NCI-H748 (cell line): Measurements from ENCODE around the gene DYSF.
"Not testable (repeated sequence)": the region's sequence is repeated elsewhere in the genome, so short reads cannot be mapped to it uniquely, and the experiment has no call there.

Source experiments
- DNase-seq: peaks from one replicate; lab custom pipeline; 2025; ENCODE audit not compliant: unreplicated experiment; lab: John Stamatoyannopoulos, UW

DYSF gene

GRCh38 chr2:71453404-71454220 lies at the start of gene DYSF:
TSS of gene DYSF (plus strand) at chr2:71453561.
- peak; percentile 70 for DNase-seq

- DNase-seq: no peak
These were observed 43.8 kb upstream of the DYSF start for GRCh38 chr2:71409611-71410010.

- no peak for DNase-seq
These were observed 42.7 kb upstream of the DYSF start for GRCh38 chr2:71410696-71411095.

- not testable (repeated sequence) for DNase-seq
These were observed 36.5 kb upstream of the DYSF start for GRCh38 chr2:71416866-71417265.

DNA sequence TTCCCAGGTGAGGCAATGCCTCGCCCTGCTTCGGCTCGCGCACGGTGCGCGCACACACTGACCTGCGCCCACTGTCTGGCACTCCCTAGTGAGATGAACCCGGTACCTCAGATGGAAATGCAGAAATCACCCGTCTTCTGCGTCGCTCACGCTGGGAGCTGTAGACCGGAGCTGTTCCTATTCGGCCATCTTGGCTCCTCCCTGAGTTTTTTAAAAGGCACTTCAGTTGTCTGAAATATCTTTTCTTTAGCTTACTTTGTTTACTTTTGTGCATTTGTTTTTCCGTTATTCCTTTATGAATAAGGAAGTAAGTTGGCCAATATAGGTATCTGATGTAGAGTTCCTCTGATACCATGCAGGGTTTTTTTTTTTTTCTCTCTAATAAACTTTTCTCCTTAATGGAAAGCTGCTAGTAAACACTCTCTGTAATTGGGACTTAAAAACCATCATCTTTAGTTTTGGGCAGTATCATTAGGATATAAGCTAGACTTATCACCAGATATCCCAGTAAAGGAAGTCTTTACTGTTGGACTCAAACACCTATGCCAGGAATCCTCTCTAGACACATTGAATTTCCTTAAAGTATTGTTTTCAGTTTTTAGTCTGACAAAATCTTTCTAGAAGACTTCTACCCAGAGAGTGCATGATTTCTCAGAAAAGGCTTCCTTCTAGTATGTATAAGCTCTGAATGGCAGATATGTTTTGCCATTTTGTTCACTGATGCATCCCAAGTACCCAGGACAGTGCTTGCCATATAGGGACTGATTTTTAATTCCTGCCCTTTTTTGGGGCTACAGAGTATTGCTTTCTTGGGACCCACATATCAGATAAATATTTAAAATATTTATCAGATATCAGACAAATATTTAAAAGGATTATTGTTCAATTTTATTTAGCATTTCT lies 35.8 kb upstream of the DYSF start:
- DNase-seq: peak; percentile 26

DNA sequence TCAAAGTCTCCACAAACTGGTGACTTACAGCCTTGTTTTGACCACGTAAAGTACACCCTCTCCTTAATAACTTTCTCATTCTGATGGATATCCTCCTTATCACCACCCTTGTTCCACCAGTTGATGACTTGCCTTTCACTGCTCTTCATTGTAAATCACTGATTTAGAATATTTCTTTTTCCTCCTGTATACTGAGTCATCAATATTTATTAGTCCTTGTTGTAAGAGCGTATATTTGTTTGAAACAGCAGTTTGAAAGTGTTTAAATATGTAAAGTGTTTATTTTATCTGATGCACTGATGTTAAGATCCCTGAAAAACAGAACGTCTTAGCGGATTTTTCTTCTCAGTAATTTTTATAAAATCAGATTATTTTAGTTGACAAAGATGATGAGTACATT lies 34.2 kb upstream of the DYSF start:
- DNase-seq: no peak

- no peak for DNase-seq
These were observed 33.4 kb upstream of the DYSF start for GRCh38 chr2:71419976-71420375.

GRCh38 chr2:71422786-71423185 lies 30.6 kb upstream of the DYSF start:
- no peak for DNase-seq

DNA sequence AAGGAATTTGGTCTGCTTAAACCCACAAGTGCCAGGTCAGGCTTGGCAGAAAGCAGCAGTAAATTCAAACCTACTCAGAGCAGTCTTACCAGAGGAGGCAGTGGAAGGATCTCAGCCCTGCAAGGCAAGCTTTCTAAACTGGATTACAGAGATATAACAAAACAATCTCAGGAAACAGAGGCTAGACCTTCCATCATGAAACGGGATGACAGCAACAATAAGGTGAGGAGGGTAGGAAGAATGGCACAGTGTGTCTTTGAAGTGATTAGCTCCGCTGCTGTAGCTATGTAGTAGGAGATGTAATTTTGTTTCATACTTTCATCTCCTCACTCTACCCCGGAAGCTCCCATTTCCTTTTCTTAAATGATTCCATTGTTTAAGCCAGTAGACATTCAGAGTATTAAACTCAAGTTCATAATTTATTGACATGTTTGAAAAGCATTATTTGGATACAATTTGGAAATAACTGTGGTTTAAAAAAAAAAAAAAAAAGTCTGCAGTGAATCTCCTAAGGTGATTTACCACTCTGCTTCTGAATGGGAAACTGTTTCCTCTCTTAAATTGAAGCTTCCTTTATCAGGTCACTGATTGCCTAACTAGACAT lies 29.4 kb upstream of the DYSF start:
- no peak for DNase-seq

- no peak for DNase-seq
These were observed 26.6 kb upstream of the DYSF start for GRCh38 chr2:71426721-71427120.

- no peak for DNase-seq
These were observed 24.6 kb upstream of the DYSF start for GRCh38 chr2:71428472-71429383.

GRCh38 chr2:71445142-71445541 lies 8.2 kb upstream of the DYSF start:
- not testable (repeated sequence) for DNase-seq

GRCh38 chr2:71446505-71446904 lies 6.9 kb upstream of the DYSF start:
- no peak for DNase-seq

GRCh38 chr2:71449343-71449742 lies 4.0 kb upstream of the DYSF start:
- DNase-seq: no peak

- DNase-seq: no peak
These were observed 1.7 kb upstream of the DYSF start for GRCh38 chr2:71451705-71452104.

DNA sequence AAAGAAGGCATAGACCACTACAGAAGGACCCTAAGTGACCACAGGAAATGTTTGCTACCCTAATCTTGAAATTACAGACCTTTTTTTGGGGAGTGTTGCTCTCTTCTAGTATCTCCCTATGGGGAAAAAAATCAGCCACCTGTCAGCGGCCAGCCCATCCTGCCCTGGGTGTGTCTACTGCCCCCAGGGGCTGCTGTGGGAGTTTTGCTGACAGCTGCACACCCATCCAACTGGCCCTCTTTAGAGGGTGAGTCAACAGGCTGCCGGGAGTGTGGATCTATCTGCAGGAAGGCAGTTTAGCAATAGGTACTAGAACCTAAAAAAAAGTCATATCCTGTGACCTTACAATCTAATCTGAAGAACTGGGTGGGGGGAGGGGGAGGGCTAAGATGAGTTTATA lies 796 bp upstream of the DYSF start:
- peak; percentile 65 for DNase-seq

DNA sequence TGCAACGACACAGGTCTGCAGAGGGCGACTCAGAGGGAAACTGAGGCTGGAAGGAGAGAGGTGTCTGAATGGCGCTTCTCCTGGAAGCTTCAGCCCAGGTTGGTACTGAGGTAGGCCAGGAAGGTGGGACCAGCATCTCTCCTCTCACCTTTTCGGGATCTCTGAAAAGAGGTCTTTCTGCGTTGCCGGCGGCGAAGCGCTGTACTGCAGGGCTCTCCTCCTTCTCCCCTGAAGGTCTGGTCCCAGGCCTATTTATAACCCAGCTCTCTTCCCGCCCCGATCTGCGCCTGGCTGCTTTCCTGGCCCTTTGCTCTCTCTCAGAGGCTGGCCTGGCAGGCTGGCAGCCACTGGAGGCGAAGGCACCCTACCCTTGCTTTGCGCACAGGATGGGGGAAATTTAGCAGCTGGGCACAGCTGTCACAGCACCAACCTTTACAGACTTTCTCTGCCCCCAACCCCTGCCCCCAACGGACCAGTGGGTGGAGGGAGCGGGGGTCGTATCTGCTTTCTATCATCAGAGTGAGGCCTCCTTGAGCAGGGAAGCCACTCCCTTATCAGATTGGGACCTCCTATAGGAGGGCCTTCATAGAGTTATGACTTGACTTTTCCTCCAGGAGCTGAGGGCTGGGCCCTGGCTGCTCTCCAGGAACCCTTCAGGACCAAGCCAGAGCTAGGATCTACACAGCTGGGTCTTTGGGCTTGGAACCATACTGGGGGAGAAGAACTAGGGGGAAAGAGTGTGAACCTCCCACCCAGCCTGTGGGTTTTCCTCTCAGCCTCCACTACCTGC lies 1.1 kb downstream of the DYSF start:
- DNase-seq: no peak

DNA sequence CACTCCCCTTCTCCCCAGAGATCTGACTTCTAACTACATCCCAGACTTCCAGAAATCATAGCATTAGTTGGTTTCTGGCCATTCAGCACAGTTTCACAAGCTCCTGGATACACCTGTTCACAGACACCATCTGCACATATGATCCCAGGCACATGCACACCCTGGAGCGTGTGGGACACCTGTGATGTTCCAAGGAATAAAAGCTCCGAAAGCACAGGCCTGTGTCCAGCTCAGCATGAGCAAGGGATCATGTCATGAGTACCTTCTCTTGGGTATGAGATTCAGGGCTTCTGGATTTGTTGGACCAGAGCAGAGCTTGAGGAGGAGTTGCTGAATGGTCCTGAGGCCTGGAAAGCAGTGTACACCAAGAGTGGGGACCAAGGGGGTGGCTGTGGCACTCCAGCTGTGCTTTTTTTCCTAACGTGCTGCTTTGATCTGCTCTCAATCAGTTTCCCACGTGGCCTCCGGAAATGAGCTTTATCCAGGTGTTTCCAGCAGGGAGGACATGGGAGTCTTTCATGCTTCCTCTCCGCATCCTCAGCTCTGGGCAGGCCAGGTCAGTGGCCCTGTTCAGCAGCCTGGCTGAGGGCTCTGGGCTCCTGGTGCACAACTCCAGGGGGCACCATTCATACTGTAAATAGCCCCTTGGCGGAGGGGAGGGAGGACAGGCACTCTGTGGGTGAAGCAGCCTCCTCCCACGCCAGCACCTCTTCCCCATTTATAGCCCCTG lies 1.8 kb downstream of the DYSF start:
- DNase-seq: no peak
